ENCODE measurements around the gene SERGEF.
"Not testable (repeated sequence)": the region's sequence is repeated elsewhere in the genome, so short reads cannot be mapped to it uniquely, and the experiment has no call there.

SERGEF gene

DNA sequence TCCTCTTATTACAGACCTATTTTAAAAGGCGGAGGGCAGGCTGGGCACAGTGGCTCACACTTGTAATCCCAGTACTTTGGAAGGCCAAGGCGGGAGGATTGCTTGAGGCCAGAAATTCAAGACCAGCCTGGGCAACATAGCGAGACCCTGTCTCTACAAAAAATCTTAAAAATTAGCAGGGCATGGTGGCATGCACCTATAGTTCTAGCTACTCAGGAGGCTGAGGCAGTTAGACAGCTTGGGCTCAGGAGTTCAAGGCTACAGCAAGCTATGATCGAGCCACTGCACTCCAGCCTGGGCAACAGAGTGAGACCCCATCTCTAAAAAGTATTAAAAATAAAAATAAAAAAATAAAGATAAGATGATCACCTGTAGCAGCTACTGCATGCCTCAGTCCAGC lies 12.7 kb downstream of the SERGEF start:
- not testable (repeated sequence) for DNase-seq

- DNase-seq, result no peak
These were observed 19.9 kb downstream of the SERGEF start for GRCh38 chr11:17992916-17993315.

GRCh38 chr11:17991783-17992433 lies 20.9 kb downstream of the SERGEF start:
- DNase-seq, result peak in 2 of 4 experiments; percentile 10 to 11

DNA sequence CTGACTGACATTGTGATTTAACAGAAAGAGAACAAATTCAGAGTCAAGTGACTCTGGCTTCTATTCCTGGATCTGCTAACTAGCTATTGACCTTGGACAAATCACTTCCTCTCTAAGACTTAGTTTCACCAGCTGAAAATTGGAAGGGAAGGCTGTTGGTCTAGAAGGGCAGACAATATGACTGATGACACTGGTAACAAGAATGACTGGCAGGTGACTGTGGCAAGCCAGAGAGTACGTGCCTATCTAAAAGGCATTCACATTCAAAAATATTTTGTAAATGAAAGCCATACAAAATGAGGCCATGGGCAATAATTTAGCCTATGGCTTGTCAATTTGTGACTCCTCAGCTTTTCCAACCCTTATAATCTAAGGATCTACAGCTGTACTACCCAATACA lies 23.5 kb downstream of the SERGEF start:
- DNase-seq, result no peak

DNA sequence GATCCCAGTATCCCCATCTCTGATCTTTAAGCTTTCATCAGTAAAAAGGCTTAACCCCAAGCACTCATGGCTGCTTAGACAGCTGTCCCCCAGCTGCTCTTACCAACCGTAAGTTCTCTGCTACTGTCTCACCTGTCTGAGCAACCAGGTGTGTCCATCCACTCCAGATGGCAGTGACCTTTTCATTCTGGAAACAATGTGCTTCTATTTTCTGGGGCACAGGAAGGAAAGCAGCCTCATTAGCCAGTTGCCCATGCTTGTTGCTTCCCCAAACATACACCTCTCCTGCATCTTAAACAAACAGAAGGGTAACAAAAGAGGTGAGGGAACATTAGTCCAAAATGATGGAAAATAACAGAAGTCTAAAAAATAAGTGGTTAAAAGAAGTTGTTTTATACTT lies 24.4 kb downstream of the SERGEF start:
- DNase-seq, result no peak

GRCh38 chr11:17987826-17988225 lies 25.0 kb downstream of the SERGEF start:
- DNase-seq, result no peak

- DNase-seq, result no peak
These were observed 26.1 kb downstream of the SERGEF start for GRCh38 chr11:17986711-17987220.

GRCh38 chr11:17986007-17986710 lies 26.7 kb downstream of the SERGEF start:
- DNase-seq, result no peak

DNA sequence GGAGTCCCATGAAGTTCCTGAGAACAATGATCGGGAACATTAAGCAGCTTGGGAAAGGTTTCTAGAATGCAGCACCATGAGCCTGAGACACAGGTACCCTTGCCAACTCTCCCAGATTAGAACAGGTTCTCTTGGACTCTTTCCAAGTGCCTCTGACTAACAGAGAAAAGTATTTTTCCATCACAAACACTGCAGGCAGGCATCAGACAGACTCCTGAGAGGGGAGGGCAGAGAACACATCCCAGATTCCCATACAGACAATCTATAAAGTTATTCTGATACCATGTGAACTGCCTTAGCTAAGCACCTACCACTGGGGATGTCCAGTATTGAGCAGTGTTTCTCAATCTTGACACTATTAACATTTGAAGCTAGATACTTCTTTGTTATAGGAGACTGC lies 27.3 kb downstream of the SERGEF start:
- DNase-seq, result no peak

DNA sequence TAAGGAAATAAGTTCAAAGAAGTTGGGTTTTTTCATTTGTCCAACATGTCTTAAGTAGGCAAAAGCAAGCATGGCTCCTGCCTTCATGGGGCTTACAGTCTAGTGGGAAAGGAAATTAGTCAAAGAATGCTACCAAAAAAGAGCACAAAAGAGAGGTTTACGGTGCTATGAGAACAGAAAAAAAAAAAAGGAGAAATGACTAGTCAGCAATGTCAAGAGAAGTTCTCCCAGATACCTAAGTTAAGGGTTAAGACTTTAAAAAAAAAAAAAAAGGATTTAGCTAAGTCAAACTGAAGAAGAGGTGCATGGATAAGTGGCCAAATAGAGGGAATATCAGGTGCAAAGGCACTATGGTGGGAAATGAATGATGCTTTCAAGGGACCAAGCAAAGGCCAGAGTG lies 29.3 kb downstream of the SERGEF start:
- no peak for DNase-seq

- DNase-seq, result peak in 1 of 4 experiments; percentile 0
These were observed 33.0 kb downstream of the SERGEF start for GRCh38 chr11:17979770-17980371.

- DNase-seq, result no peak
These were observed 34.1 kb downstream of the SERGEF start for GRCh38 chr11:17978553-17979287.

GRCh38 chr11:17976651-17977050 lies 36.2 kb downstream of the SERGEF start:
- no peak for DNase-seq

GRCh38 chr11:17974246-17974645 lies 38.6 kb downstream of the SERGEF start:
- no peak for DNase-seq

DNA sequence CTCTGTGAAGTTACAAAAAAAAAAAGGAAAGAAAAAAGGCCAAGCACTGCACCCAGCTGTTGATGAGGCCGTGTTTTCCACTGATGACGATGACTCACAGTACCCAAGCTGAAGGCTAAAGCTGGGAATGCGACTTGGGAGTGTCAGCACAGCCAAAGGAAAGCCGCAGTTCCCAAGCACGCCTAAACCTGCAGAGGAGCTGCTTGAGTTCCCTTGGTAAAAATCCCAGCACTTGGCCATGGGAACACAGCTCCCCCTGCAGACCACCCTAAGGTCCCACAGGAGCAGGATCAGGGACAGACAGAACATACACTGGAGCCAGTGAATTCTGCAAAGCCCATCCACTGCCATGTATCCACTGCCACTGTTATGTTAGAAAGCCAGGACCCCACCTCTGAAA lies 39.9 kb downstream of the SERGEF start:
- no peak for DNase-seq

- DNase-seq, result no peak
These were observed 44.6 kb downstream of the SERGEF start for GRCh38 chr11:17968206-17968605.

GRCh38 chr11:17967661-17968060 lies 45.2 kb downstream of the SERGEF start:
- no peak for DNase-seq

- no peak for DNase-seq
These were observed 52.8 kb downstream of the SERGEF start for GRCh38 chr11:17960091-17960490.

DNA sequence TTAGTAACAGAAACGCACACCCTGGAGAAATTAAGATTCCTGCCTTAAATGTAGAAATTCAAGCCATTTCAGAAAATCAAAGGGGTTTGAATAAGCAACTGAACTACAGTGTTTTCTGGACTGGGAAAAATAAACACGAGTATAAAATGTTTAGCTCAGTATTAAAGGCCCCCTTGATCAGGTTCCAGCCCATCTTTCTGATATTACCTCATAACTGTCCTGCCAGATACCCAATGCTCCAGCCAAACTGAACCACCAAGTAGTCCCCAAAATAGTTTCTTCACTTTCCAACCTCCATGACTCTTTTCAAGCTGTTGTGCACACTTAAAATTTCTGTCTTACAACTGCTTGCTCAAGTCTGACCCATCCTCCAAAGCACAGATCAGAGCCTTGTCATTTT lies 54.4 kb downstream of the SERGEF start:
- DNase-seq, result no peak

GRCh38 chr11:17954395-17955252 lies 58.2 kb downstream of the SERGEF start:
- no peak for DNase-seq

DNA sequence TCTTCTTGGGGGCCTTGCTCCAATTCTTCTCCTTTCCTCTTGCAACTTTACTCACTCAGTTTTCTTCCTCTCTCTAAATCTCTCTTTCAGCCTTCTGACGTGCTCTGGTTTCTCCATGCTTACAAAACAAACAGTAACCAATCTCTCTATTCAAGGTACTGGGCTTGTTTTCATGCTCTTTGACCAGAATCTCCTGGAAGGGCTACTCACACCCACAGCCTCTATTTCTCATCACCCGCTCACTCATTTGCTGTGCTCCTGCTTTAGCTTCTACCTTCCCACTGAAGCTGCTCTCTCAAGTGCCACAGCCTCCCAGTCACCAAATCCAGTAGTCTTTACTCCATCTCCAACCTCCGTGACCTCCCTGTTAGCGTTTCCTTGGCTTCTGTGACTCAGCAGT lies 60.4 kb downstream of the SERGEF start:
- DNase-seq, result no peak

GRCh38 chr11:17951685-17952388 lies 61.0 kb downstream of the SERGEF start:
- no peak for DNase-seq

Data from activated naive CD4-positive, alpha-beta T cell (primary cell).